Activated CD8-positive, alpha-beta memory T cell treated with anti-CD3 and anti-CD28 coated beads, Interleukin-2, amount 50 U/mL, for 48 hours (primary cell): ENCODE results near the gene TNFRSF4.
"Not testable (repeated sequence)": the region's sequence is repeated elsewhere in the genome, so short reads cannot be mapped to it uniquely, and the experiment has no call there.

ENCODE experiments used
- DNase-seq: peaks from one replicate; pipeline ENCODE4 v3.0.0-alpha.2; 2020

TNFRSF4 gene

GRCh38 chr1:1213345-1214265 is at the start of gene TNFRSF4:
TSS of gene TNFRSF4 (minus strand) at chr1:1214153. CDS start at chr1:1214127, 26 bp downstream.
- peak; percentile 73 for DNase-seq

- DNase-seq, result no peak
These were observed 48.8 kb upstream of the TNFRSF4 start for GRCh38 chr1:1262758-1263157.

- no peak for DNase-seq
These were observed 48.1 kb upstream of the TNFRSF4 start for GRCh38 chr1:1262071-1262470.

GRCh38 chr1:1260843-1261560 is 47.0 kb upstream of the TNFRSF4 start:
- no peak for DNase-seq

GRCh38 chr1:1259951-1260600 is 46.1 kb upstream of the TNFRSF4 start:
- no peak for DNase-seq

- no peak for DNase-seq
These were observed 45.6 kb upstream of the TNFRSF4 start for GRCh38 chr1:1259540-1259939.

- DNase-seq, result no peak
These were observed 45.2 kb upstream of the TNFRSF4 start for GRCh38 chr1:1259119-1259488.

- DNase-seq, result no peak
These were observed 43.3 kb upstream of the TNFRSF4 start for GRCh38 chr1:1256956-1257871.

GRCh38 chr1:1255611-1256010 is 41.7 kb upstream of the TNFRSF4 start:
- DNase-seq, result no peak

GRCh38 chr1:1255078-1255477 is 41.1 kb upstream of the TNFRSF4 start:
- no peak for DNase-seq

GRCh38 chr1:1254667-1254998 is 40.7 kb upstream of the TNFRSF4 start:
- DNase-seq, result no peak

- no peak for DNase-seq
These were observed 40.2 kb upstream of the TNFRSF4 start for GRCh38 chr1:1253972-1254666.

GRCh38 chr1:1253314-1253713 is 39.4 kb upstream of the TNFRSF4 start:
- DNase-seq, result no peak

- peak; percentile 77 for DNase-seq
These were observed 36.9 kb upstream of the TNFRSF4 start for GRCh38 chr1:1250786-1251284.

GRCh38 chr1:1248009-1248913 is 34.3 kb upstream of the TNFRSF4 start:
- not testable (repeated sequence) for DNase-seq

- no peak for DNase-seq
These were observed 33.5 kb upstream of the TNFRSF4 start for GRCh38 chr1:1247341-1247913.

GRCh38 chr1:1246577-1247340 is 32.8 kb upstream of the TNFRSF4 start, which contains the start of gene C1QTNF12:
TSS of gene C1QTNF12 (minus strand) at chr1:1246722. CDS start at chr1:1246690, 32 bp downstream.
- no peak for DNase-seq

GRCh38 chr1:1245817-1246576 is 32.0 kb upstream of the TNFRSF4 start:
- no peak for DNase-seq
